Ishikawa (cell line): ENCODE measurements around the gene EYA3.

Experiments
- CEBPB ChIP-seq: IDR thresholded peaks from 2 replicates; pipeline ENCODE4 v1.6.1; 2012
- CREB1 ChIP-seq: IDR thresholded peaks from 2 replicates; pipeline ENCODE4 v1.6.1; 2012; ENCODE audit warnings: low read depth
- EGR1 ChIP-seq: IDR thresholded peaks from 2 replicates; pipeline ENCODE4 v1.6.1; 2012
- EP300 ChIP-seq: IDR thresholded peaks from 2 replicates; pipeline ENCODE4 v1.6.1; 2012; ENCODE audit warnings: borderline replicate concordance
- FOXM1 ChIP-seq: IDR thresholded peaks from 2 replicates; pipeline ENCODE4 v1.6.1; 2012; ENCODE audit warnings: low read depth, borderline replicate concordance
- MAX ChIP-seq: IDR thresholded peaks from 2 replicates; pipeline ENCODE4 v1.6.1; 2012
- NFIC ChIP-seq: IDR thresholded peaks from 2 replicates; pipeline ENCODE4 v1.6.1; 2012
- RAD21 ChIP-seq: IDR thresholded peaks from 2 replicates; pipeline ENCODE4 v1.6.1; 2012; ENCODE audit warnings: low read depth
- REST ChIP-seq: IDR thresholded peaks from 2 replicates; pipeline ENCODE4 v1.6.1; 2012; ENCODE audit warnings: low read depth, mild to moderate bottlenecking
- TAF1 ChIP-seq: IDR thresholded peaks from 2 replicates; pipeline ENCODE4 v1.6.1; 2012; ENCODE audit warnings: low read depth, mild to moderate bottlenecking
- TCF12 ChIP-seq: IDR thresholded peaks from 2 replicates; pipeline ENCODE4 v1.6.1; 2012; ENCODE audit warnings: low read depth
- TEAD4 ChIP-seq: IDR thresholded peaks from 2 replicates; pipeline ENCODE4 v1.6.1; 2012
- USF1 ChIP-seq: IDR thresholded peaks from 2 replicates; pipeline ENCODE4 v1.6.1; 2012
- YY1 ChIP-seq: IDR thresholded peaks from 2 replicates; pipeline ENCODE4 v1.6.1; 2012; ENCODE audit warnings: low read depth
- ZBTB7A ChIP-seq: IDR thresholded peaks from 2 replicates; pipeline ENCODE4 v1.6.1; 2012; ENCODE audit warnings: low read depth

Gene EYA3

GRCh38 chr1:27963393-27963792 is 125.0 kb downstream of the EYA3 start:
- no peak for TF ChIP-seq RAD21
- TF ChIP-seq YY1, result no peak
- TF ChIP-seq MAX, result no peak
- no peak for TF ChIP-seq ZBTB7A
- no peak for TF ChIP-seq NFIC
- no peak for TF ChIP-seq EGR1
- TF ChIP-seq CREB1, result no peak
- TF ChIP-seq USF1, result no peak
- TF ChIP-seq CEBPB, result no peak
- TF ChIP-seq FOXM1, result no peak
- TF ChIP-seq REST, result no peak
- TF ChIP-seq EP300, result no peak
- TF ChIP-seq TEAD4, result no peak
- no peak for TF ChIP-seq TAF1
- no peak for TF ChIP-seq TCF12

- TF ChIP-seq USF1 (no peak), YY1 (no peak), TAF1 (no peak), CREB1 (no peak), EGR1 (no peak), FOXM1 (no peak), NFIC (no peak), RAD21 (no peak), EP300 (no peak), TCF12 (no peak), MAX (no peak), CEBPB (no peak)
Observed at GRCh38 chr1:27961646-27962221, 126.7 kb downstream of the EYA3 start.

GRCh38 chr1:27960762-27961645 is 127.4 kb downstream of the EYA3 start:
- TF ChIP-seq YY1, result no peak

GRCh38 chr1:27959792-27960603 is 128.4 kb downstream of the EYA3 start, which contains the start of gene XKR8:
Gene XKR8, plus strand, starts transcription at chr1:27959973. Its CDS starts 97 bp downstream, at chr1:27960070.
- TF ChIP-seq FOXM1 (no peak), TAF1 (peak; percentile 42; the same call in 1 of the 2 replicates), NFIC (no peak), RAD21 (peak; percentile 53; the same call in 1 of the 2 replicates), CEBPB (no peak), TEAD4 (peak; percentile 22), YY1 (peak; percentile 10; the same call in 1 of the 2 replicates), EP300 (0 out of 2 replicates have a peak, but pooled peaks have one; percentile 5), MAX (no peak; the same call in 1 of the 2 replicates), REST (no peak), USF1 (no peak), EGR1 (0 out of 2 replicates have a peak, but pooled peaks have one; percentile 34), TCF12 (peak; percentile 39; the same call in 1 of the 2 replicates), ZBTB7A (peak; percentile 58)
